Nephron (organoid): Measurements from ENCODE around the gene XXYLT1.

Experiments
- H3K27ac Mint-ChIP-seq, 3 experiments: 2 replicates each; pipeline ENCODE4 v1.8.0; 2020; ENCODE audit warnings: mixed read lengths in 3 of 3, mild to moderate bottlenecking in 2 of 3, moderate library complexity in 1 of 3
- H3K27me3 Mint-ChIP-seq: 2 replicates; pipeline ENCODE4 v1.8.0; 2021; ENCODE audit warnings: low read depth, mild to moderate bottlenecking, moderate library complexity, mixed read lengths
- H3K36me3 Mint-ChIP-seq: 2 replicates; pipeline ENCODE4 v1.8.0; 2020; ENCODE audit warnings: low read depth, mixed read lengths
- H3K4me1 Mint-ChIP-seq: 2 replicates; pipeline ENCODE4 v1.8.0; 2020; ENCODE audit warnings: mixed read lengths
- H3K4me3 Mint-ChIP-seq, 3 experiments: 2 replicates each; pipeline ENCODE4 v1.8.0; 2020; ENCODE audit warnings: mild to moderate bottlenecking in 3 of 3, mixed read lengths in 3 of 3, moderate library complexity in 2 of 3
- H3K9me3 Mint-ChIP-seq: 2 replicates; pipeline ENCODE4 v1.8.0; 2020; ENCODE audit warnings: mixed read lengths
- CTCF ChIP-seq, 3 experiments: fragments of 200-600 bp; sonication (generic); IDR thresholded peaks; one replicate each; pipeline ENCODE4 v1.5.0; 2021; ENCODE audit warnings: antibody characterized with exemption in 3 of 3; ENCODE audit not compliant: unreplicated experiment in 3 of 3

XXYLT1 gene

DNA sequence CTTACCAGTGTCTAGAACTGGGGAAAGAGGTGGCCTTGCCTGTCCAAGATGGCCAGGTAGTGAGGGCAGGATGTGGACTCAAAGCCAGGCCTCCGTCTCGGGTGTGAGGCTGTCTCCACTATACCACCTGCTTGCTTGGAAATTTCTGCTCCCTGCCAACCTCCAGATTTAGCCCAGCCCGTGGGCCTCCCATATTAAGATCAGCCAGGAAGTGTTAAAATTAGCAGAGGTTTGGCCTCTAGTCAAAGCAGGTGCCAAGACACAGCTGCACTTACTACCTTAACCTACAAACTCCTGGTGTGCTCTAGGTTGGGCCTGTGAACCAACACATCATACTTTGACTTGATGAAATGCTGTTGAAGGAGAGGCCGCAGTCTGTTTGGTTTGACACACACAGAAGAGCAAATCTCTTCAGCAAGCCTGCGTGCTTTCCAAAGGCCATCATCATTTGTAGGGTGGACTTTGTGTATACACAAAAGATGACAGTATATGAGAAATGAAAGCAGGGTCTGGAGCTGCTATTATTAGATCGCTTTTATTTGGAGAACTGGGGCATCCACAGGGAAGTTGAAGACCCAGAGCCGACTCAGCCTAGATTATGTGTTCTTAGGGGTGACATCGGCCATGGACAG is 206.5 kb downstream of the XXYLT1 start:
- Mint-ChIP-seq H3K9me3 (peaks cover 2% of the 10 kb centered on the region), H3K4me1 (peaks cover 34% of the 10 kb centered on the region), H3K4me3 (no peak overlapping the region), H3K27me3 (peaks cover 1% of the 10 kb centered on the region), H3K27ac (no peak overlapping the region), H3K36me3 (peaks cover 43% of the 10 kb centered on the region)
- TF ChIP-seq CTCF (IDR thresholded peaks at IDR 0.05; ENCODE audit: unreplicated experiment in 3 of 3), result no peak

DNA sequence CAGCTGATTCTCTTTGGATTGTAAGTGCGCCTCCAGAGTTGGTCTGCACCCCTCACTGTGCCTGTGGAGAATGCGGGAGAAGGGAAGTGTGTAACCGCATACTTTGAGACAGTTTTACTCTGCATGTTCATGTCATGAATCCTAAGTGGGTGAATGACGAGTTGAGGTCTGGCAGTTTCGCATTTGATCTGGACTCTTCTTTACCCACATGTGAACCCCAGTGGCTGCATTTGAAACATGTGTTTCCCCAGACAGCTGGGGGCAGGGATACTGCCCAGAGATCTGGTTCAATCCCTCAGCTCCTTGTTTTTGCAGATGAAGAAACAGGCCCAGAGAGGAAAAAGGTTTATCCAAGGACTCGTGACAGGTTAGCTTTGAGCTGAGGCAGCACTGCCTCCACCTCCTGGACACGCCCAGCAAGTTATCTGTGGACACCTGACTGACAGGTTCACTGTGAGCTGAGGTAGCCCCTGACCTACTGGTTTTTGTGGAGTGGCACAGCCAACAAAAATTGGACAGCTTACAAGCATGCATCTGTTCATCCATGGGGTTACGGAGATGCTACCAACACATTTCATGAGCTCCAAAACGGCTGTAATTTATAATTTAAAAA is 207.3 kb downstream of the XXYLT1 start:
- peaks cover 9% of the 10 kb centered on the region for H3K27me3 Mint-ChIP-seq
- no peak overlapping the region for H3K27ac Mint-ChIP-seq
- peaks cover 36% of the 10 kb centered on the region for H3K36me3 Mint-ChIP-seq
- no peak for TF ChIP-seq CTCF (IDR thresholded peaks at IDR 0.05; ENCODE audit: unreplicated experiment in 3 of 3)
- H3K4me3 Mint-ChIP-seq, result no peak overlapping the region
- H3K9me3 Mint-ChIP-seq, result peaks cover 2% of the 10 kb centered on the region
- H3K4me1 Mint-ChIP-seq, result peaks cover 40% of the 10 kb centered on the region

DNA sequence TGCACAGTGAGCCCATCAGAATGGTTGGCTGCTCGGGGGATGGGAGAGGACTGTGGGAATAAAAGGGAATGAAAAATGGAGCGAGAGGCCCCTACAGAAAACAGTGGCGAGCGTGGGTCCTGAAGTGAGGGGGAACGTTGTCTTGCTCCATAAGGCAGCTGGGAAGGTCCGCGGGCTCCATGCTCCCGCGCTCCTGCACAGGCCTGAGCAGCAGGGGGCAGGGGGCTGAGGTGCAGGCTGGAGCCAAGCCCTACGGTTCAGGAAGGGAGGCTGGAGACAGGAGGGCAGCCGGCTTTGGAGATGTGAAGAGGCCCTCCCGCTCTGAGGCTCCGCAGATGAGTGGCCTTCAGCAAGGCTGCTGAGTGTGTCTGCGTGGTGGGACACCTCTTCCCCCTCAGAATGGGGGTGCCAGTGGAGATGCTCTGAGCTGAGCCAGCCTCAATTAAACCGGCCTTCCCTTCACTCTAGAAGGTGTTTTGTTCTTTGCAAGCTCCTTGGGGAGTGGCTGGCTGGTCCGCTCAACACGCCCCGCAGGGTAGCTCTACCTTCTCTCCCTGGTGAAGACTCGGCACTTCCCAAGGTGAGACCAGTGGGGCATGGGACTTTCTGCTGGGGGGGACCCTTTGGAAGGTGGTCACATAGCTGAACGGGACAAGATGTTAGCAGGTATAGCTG is 208.0 kb downstream of the XXYLT1 start:
- no peak for TF ChIP-seq CTCF (IDR thresholded peaks at IDR 0.05; ENCODE audit: unreplicated experiment in 3 of 3)
- peaks cover 13% of the 10 kb centered on the region for H3K27me3 Mint-ChIP-seq
- no peak overlapping the region for H3K27ac Mint-ChIP-seq
- peaks cover 2% of the 10 kb centered on the region for H3K9me3 Mint-ChIP-seq
- no peak overlapping the region for H3K4me3 Mint-ChIP-seq
- H3K4me1 Mint-ChIP-seq, result peaks cover 43% of the 10 kb centered on the region
- H3K36me3 Mint-ChIP-seq, result peaks cover 30% of the 10 kb centered on the region

GRCh38 chr3:195061756-195062655 is 209.0 kb downstream of the XXYLT1 start:
- H3K4me1 Mint-ChIP-seq, result peaks cover 43% of the 10 kb centered on the region
- no peak overlapping the region for H3K27ac Mint-ChIP-seq
- H3K4me3 Mint-ChIP-seq, result no peak overlapping the region
- no peak for TF ChIP-seq CTCF (IDR thresholded peaks at IDR 0.05; ENCODE audit: unreplicated experiment in 3 of 3)
- H3K27me3 Mint-ChIP-seq, result peaks cover 16% of the 10 kb centered on the region
- peaks cover 2% of the 10 kb centered on the region for H3K9me3 Mint-ChIP-seq
- H3K36me3 Mint-ChIP-seq, result peaks cover 24% of the 10 kb centered on the region

GRCh38 chr3:195060531-195061291 is 210.2 kb downstream of the XXYLT1 start:
- Mint-ChIP-seq H3K27me3 (peaks cover 16% of the 10 kb centered on the region), H3K27ac (no peak overlapping the region), H3K9me3 (peaks cover 2% of the 10 kb centered on the region), H3K4me3 (no peak overlapping the region), H3K4me1 (peaks cover 38% of the 10 kb centered on the region), H3K36me3 (peaks cover 11% of the 10 kb centered on the region)
- no peak for TF ChIP-seq CTCF (IDR thresholded peaks at IDR 0.05; ENCODE audit: unreplicated experiment in 3 of 3)
